Keratinocyte (primary cell): ENCODE results near the gene RAD9A. TPM values are rescaled to one million over a fixed set of nuclear protein-coding genes. Genes with fewer than 3 reads are reported as not detected.

Experiments used
- DNase-seq: peaks from one replicate; pipeline ENCODE4 v3.0.0-alpha.2; 2011; ENCODE audit warnings: low read depth, missing footprints, low spot score
- FAIRE-seq: peaks from 2 replicates; lab custom pipeline; 2011; peaks lifted over from hg19 to GRCh38; lab: Jason Lieb, UNC
- H2AFZ ChIP-seq: 2 replicates; pipeline ENCODE4 v1.6.0; 2012; ENCODE audit warnings: low read length, control low read depth, inconsistent platforms; ENCODE audit not compliant: control insufficient read depth
- H3K27ac ChIP-seq: 2 replicates; pipeline ENCODE4 v1.5.1; 2011; ENCODE audit warnings: low read length; ENCODE audit not compliant: control insufficient read depth, insufficient read depth
- H3K27me3 ChIP-seq: 3 replicates; pipeline ENCODE4 v1.6.0; 2011; ENCODE audit warnings: low read length; ENCODE audit not compliant: control insufficient read depth, insufficient read depth; ENCODE audit errors: extremely low read depth
- H3K36me3 ChIP-seq, 2 experiments: 2 replicates in 1 of 2; 3 replicates in 1 of 2; pipeline ENCODE4 v1.5.1; 2011; ENCODE audit warnings: low read length in 2 of 2, mild to moderate bottlenecking in 1 of 2; ENCODE audit not compliant: control insufficient read depth in 2 of 2, insufficient read depth in 2 of 2; ENCODE audit errors: extremely low read depth in 1 of 2
- H3K4me1 ChIP-seq: 3 replicates; pipeline ENCODE4 v1.5.1; 2011; ENCODE audit warnings: low read length; ENCODE audit not compliant: control insufficient read depth, insufficient read depth; ENCODE audit errors: extremely low read depth
- H3K4me2 ChIP-seq: 3 replicates; pipeline ENCODE4 v1.6.0; 2011; ENCODE audit warnings: low read depth, low read length; ENCODE audit not compliant: control insufficient read depth, insufficient read depth; ENCODE audit errors: extremely low read depth
- H3K4me3 ChIP-seq, 3 experiments: fragments of 200-600 bp in 1 of 3; sonication (generic) in 1 of 3; 2 replicates in 2 of 3; 3 replicates in 1 of 3; pipeline ENCODE4 v1.5.1; 2011 to 2016; ENCODE audit warnings: low read length in 3 of 3, mild to moderate bottlenecking in 3 of 3, control low read depth in 2 of 3, inconsistent platforms in 1 of 3, low read depth in 1 of 3, mixed read lengths in 1 of 3, mixed run types in 1 of 3, moderate library complexity in 1 of 3; ENCODE audit not compliant: control insufficient read depth in 2 of 3, insufficient read depth in 2 of 3; ENCODE audit errors: extremely low read depth in 1 of 3
- H3K79me2 ChIP-seq: 2 replicates; pipeline ENCODE4 v1.6.0; 2012; ENCODE audit warnings: low read length; ENCODE audit not compliant: control insufficient read depth, insufficient read depth
- H3K9ac ChIP-seq: 3 replicates; pipeline ENCODE4 v1.6.0; 2011; ENCODE audit warnings: low read length; ENCODE audit not compliant: control insufficient read depth, insufficient read depth; ENCODE audit errors: extremely low read depth
- H3K9me1 ChIP-seq: 3 replicates; pipeline ENCODE4 v1.6.0; 2011; ENCODE audit warnings: low read length; ENCODE audit not compliant: control insufficient read depth, insufficient read depth; ENCODE audit errors: extremely low read depth
- H3K9me3 ChIP-seq: 2 replicates; pipeline ENCODE4 v1.5.1; 2012; ENCODE audit warnings: low read depth, low read length; ENCODE audit not compliant: control insufficient read depth
- H4K20me1 ChIP-seq: 3 replicates; pipeline ENCODE4 v1.6.0; 2011; ENCODE audit warnings: low read length; ENCODE audit not compliant: control insufficient read depth, insufficient read depth; ENCODE audit errors: extremely low read depth
- EZH2 ChIP-seq: IDR thresholded peaks from one replicate; pipeline ENCODE4 v1.6.1; 2012; ENCODE audit warnings: inconsistent platforms, mild to moderate bottlenecking, low read length, moderate library complexity
- dilution Hi-C: fragments of 300-500 bp; cut with MboI; formaldehyde crosslinking; loops from one replicate; pipeline ENCODE4 v1.7.0; 2020; ENCODE audit warnings: low sequenced_read_pairs; ENCODE audit not compliant: extremely low pct_ligation_motif_present
- polyA plus RNA-seq, 5 experiments: library from polyadenylated mRNA; depleted of rRNA in 3 of 5; stranded (reverse) in 3 of 5; stranded (forward) in 1 of 5; unstranded in 1 of 5; fragments of >200 nt; gene quantifications; 1 replicate in 1 of 5; 2 replicates in 3 of 5; 3 replicates in 1 of 5; pipeline versions ENCODE4 v1.2.1 to v1.2.3, GENCODE V29; 2011 to 2012; ENCODE audit warnings: missing spikeins in 2 of 5, low read depth in 1 of 5, low replicate concordance in 1 of 5
- TF ChIP-seq, protein P1 (sequence below), 3 experiments: IDR thresholded peaks in 1 of 3; conservative IDR thresholded peaks in 1 of 3; optimal IDR thresholded peaks in 1 of 3; 2 replicates in 2 of 3; 3 replicates in 1 of 3; pipeline versions ENCODE3 to v1.5.1; 2011; ENCODE audit warnings: low read length in 3 of 3, mild to moderate bottlenecking in 3 of 3, moderate library complexity in 2 of 3, control low read depth in 1 of 3, inconsistent platforms in 1 of 3; ENCODE audit not compliant: insufficient read depth in 2 of 3; ENCODE audit errors: extremely low read depth in 1 of 3

RAD9A gene
- polyA plus RNA-seq, 1 donor (not counting 4 experiments of a cell fraction or from before 2014, with no cell fraction given), result 5.7 TPM

DNA sequence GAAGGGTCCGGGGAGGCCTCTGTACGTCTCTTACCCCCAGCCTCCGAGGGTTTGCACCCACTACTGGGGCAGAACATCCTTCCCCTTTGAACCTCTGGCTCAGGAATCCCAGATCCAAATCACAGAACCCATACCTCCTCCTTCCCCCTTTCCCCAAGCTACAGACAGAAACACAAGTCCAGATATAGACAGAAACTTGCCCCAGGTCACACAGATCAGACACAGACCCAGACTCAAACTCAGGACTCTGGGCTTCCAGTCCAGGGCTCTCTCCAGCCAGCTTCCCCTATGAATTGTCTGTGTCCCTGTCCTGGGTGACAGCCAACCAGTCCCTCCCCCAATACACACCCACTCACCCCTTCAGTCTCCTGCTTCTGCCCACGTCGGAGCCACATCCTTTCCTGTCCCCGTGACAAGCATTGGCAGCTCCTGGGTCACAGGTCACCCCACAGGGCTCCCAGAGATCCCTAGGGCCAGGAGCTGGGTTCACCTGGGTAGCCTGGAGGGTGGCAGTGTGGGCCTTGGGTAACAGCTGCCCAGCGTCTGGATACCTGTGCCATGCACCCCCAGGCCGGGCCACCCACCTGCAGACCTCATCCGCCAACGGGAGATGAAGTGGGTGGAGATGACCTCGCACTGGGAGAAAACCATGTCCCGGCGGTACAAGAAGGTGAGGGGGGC lies 12.9 kb downstream of the RAD9A start:
- Histone ChIP-seq H3K9me3 (no peaks in the 10 kb centered on the region), H3K9me1 (no peaks in the 10 kb centered on the region), H3K27ac (no peak overlapping the region), H3K9ac (no peak overlapping the region), H3K79me2 (peaks cover 11% of the 10 kb centered on the region), H3K4me3 (no peak overlapping the region), H4K20me1 (no peaks in the 10 kb centered on the region), H3K27me3 (no peaks in the 10 kb centered on the region), H3K4me2 (no peak overlapping the region), H2AFZ (no peak overlapping the region), H3K36me3 (no peaks in the 10 kb centered on the region), H3K4me1 (peaks cover 12% of the 10 kb centered on the region)
- no peak for FAIRE-seq
- TF ChIP-seq EZH2, result no peak
- no peak for DNase-seq
- dilution Hi-C loops, result no loop called here

DNA sequence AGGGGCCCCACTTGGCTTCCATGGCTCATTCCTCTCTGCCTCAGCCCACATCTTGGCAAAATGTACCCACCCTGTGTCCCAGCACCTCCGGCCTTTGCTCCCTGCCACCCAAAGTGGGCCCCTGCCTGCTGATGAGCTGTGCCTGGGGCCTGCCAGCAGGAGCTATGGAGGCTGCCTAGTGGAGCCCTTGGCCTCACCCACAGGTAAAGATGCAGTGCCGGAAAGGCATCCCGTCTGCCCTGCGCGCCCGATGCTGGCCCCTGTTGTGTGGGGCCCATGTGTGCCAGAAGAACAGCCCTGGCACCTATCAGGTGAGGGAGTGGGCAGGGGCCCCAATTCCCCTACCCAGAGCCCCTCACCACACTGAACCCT lies 13.4 kb downstream of the RAD9A start:
- Histone ChIP-seq H3K79me2 (peaks cover 11% of the 10 kb centered on the region), H3K27me3 (no peaks in the 10 kb centered on the region), H3K4me3 (no peak overlapping the region), H2AFZ (no peak overlapping the region), H4K20me1 (no peaks in the 10 kb centered on the region), H3K9me3 (no peaks in the 10 kb centered on the region), H3K27ac (no peak overlapping the region), H3K4me2 (no peak overlapping the region), H3K4me1 (peaks cover 12% of the 10 kb centered on the region), H3K9me1 (no peaks in the 10 kb centered on the region), H3K9ac (no peak overlapping the region), H3K36me3 (no peaks in the 10 kb centered on the region)
- no peak for TF ChIP-seq EZH2
- TF ChIP-seq, protein P1, sequence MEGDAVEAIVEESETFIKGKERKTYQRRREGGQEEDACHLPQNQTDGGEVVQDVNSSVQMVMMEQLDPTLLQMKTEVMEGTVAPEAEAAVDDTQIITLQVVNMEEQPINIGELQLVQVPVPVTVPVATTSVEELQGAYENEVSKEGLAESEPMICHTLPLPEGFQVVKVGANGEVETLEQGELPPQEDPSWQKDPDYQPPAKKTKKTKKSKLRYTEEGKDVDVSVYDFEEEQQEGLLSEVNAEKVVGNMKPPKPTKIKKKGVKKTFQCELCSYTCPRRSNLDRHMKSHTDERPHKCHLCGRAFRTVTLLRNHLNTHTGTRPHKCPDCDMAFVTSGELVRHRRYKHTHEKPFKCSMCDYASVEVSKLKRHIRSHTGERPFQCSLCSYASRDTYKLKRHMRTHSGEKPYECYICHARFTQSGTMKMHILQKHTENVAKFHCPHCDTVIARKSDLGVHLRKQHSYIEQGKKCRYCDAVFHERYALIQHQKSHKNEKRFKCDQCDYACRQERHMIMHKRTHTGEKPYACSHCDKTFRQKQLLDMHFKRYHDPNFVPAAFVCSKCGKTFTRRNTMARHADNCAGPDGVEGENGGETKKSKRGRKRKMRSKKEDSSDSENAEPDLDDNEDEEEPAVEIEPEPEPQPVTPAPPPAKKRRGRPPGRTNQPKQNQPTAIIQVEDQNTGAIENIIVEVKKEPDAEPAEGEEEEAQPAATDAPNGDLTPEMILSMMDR (optimal IDR thresholded peaks at IDR 0.05 in 1 of 3, IDR thresholded peaks at IDR 0.05 in 1 of 3, conservative IDR thresholded peaks at IDR 0.05 in 1 of 3; ENCODE audit: extremely low read depth in 1 of 3, insufficient read depth in 2 of 3, low read length in 3 of 3), result no peak
- FAIRE-seq (no peak), DNase-seq (no peak)
- dilution Hi-C loops, result no loop called here
